ENCODE data around the gene PDCD10.

The PDCD10 gene

GRCh38 chr3:167733961-167734497 lies 663 bp downstream of the PDCD10 start:
- DNase-seq: no peak

- DNase-seq: no peak
Measured at GRCh38 chr3:167732313-167733065, 2.2 kb downstream of the PDCD10 start.

- no peak for DNase-seq
Measured at GRCh38 chr3:167731393-167731792, 3.3 kb downstream of the PDCD10 start.

GRCh38 chr3:167729591-167729990 lies 5.1 kb downstream of the PDCD10 start:
- DNase-seq: no peak

- DNase-seq: no peak
Measured at GRCh38 chr3:167728632-167729323, 5.9 kb downstream of the PDCD10 start.

GRCh38 chr3:167728176-167728575 lies 6.5 kb downstream of the PDCD10 start:
- no peak for DNase-seq

- DNase-seq: no peak
Measured at GRCh38 chr3:167723872-167724271, 10.8 kb downstream of the PDCD10 start.

- DNase-seq: no peak
Measured at GRCh38 chr3:167723025-167723512, 11.6 kb downstream of the PDCD10 start.

- DNase-seq: no peak
Measured at GRCh38 chr3:167718582-167718981, 16.1 kb downstream of the PDCD10 start.

- DNase-seq: no peak
Measured at GRCh38 chr3:167716920-167717319, 17.8 kb downstream of the PDCD10 start.

- DNase-seq: no peak
Measured at GRCh38 chr3:167714871-167715270, 19.8 kb downstream of the PDCD10 start.

- DNase-seq: no peak
Measured at GRCh38 chr3:167712445-167712844, 22.2 kb downstream of the PDCD10 start.

- no peak for DNase-seq
Measured at GRCh38 chr3:167711439-167711838, 23.3 kb downstream of the PDCD10 start.

- DNase-seq: no peak
Measured at GRCh38 chr3:167710552-167710951, 24.1 kb downstream of the PDCD10 start.

- no peak for DNase-seq
Measured at GRCh38 chr3:167709690-167710089, 25.0 kb downstream of the PDCD10 start.

GRCh38 chr3:167705840-167706239 lies 28.9 kb downstream of the PDCD10 start:
- DNase-seq: no peak

- DNase-seq: no peak
Measured at GRCh38 chr3:167700926-167701325, 33.8 kb downstream of the PDCD10 start.

GRCh38 chr3:167700046-167700445 lies 34.6 kb downstream of the PDCD10 start:
- DNase-seq: no peak

- no peak for DNase-seq
Measured at GRCh38 chr3:167694121-167694520, 40.6 kb downstream of the PDCD10 start.

- no peak for DNase-seq
Measured at GRCh38 chr3:167691366-167691765, 43.3 kb downstream of the PDCD10 start.

GRCh38 chr3:167684388-167684993 lies 50.2 kb downstream of the PDCD10 start:
- peak; percentile 16 for DNase-seq

GRCh38 chr3:167679526-167679925 lies 55.2 kb downstream of the PDCD10 start:
- DNase-seq: no peak

GRCh38 chr3:167675848-167676247 lies 58.8 kb downstream of the PDCD10 start:
- no peak for DNase-seq

GRCh38 chr3:167673221-167673620 lies 61.5 kb downstream of the PDCD10 start:
- no peak for DNase-seq

Data from DMS153 (cell line).